WTC11 (cell line): ENCODE data around the gene SLC27A2. TPM values are rescaled to one million over a fixed set of nuclear protein-coding genes. Genes with fewer than 3 reads are reported as not detected.

Source experiments
- ATAC-seq: fragments of 200-7000 bp; cut with Tn5 transposase; 2 replicates; pipeline ENCODE4 v1.10.0; 2021; ENCODE audit warnings: mild to moderate bottlenecking, moderate library complexity
- CTCF ChIA-PET: fragments of 300-600 bp; sonication (Branson Sonifier 250); formaldehyde crosslinking; loops from one replicate; lab custom pipeline; 2021; ENCODE audit warnings: antibody characterized with exemption; lab: Charles Lee
- POLR2A ChIA-PET: fragments of 350-600 bp; sonication (Branson Sonifier 250); formaldehyde crosslinking; loops from one replicate; lab custom pipeline; 2021; ENCODE audit warnings: antibody characterized with exemption; lab: Charles Lee
- DNase-seq: peaks from one replicate; pipeline ENCODE4 v3.0.0; 2021; ENCODE audit warnings: low spot score
- H3K27ac Mint-ChIP-seq: 2 replicates; pipeline ENCODE4 v1.8.0; 2021; ENCODE audit warnings: mixed read lengths
- H3K27me3 Mint-ChIP-seq: 2 replicates; pipeline ENCODE4 v1.8.0; 2021; ENCODE audit warnings: low read depth, mild to moderate bottlenecking, moderate library complexity, mixed read lengths
- H3K36me3 Mint-ChIP-seq: 2 replicates; pipeline ENCODE4 v1.8.0; 2021; ENCODE audit warnings: mixed read lengths
- H3K4me1 Mint-ChIP-seq: 2 replicates; pipeline ENCODE4 v1.8.0; 2022; ENCODE audit warnings: mixed read lengths
- H3K4me3 Mint-ChIP-seq: 2 replicates; pipeline ENCODE4 v1.8.0; 2021; ENCODE audit warnings: mild to moderate bottlenecking, moderate library complexity, mixed read lengths
- H3K9me3 Mint-ChIP-seq: 2 replicates; pipeline ENCODE4 v1.8.0; 2021; ENCODE audit warnings: mixed read lengths
- ARID4B ChIP-seq: sonication (generic); formaldehyde crosslinking; IDR thresholded peaks from 2 replicates; pipeline ENCODE4 v1.8.0; 2023; ENCODE audit warnings: missing genetic modification reagents, mild to moderate bottlenecking, borderline replicate concordance
- ATF6 ChIP-seq: sonication (generic); formaldehyde crosslinking; IDR thresholded peaks from 2 replicates; pipeline ENCODE4 v1.8.1; 2023; ENCODE audit warnings: mild to moderate bottlenecking, missing genetic modification reagents
- GRHL2 ChIP-seq: fragments of 250-450 bp; sonication (Bioruptor Pico); IDR thresholded peaks from 2 replicates; pipeline ENCODE4 v1.8.0; 2022; ENCODE audit warnings: mild to moderate bottlenecking, moderate library complexity; ENCODE audit not compliant: insufficient replicate concordance, severe bottlenecking
- MLX ChIP-seq: sonication (generic); formaldehyde crosslinking; IDR thresholded peaks from 2 replicates; pipeline ENCODE4 v1.8.1; 2023; ENCODE audit warnings: mild to moderate bottlenecking, missing genetic modification reagents, moderate library complexity
- NR2C2 ChIP-seq: sonication (generic); formaldehyde crosslinking; IDR thresholded peaks from 2 replicates; pipeline ENCODE4 v1.8.0; 2022; ENCODE audit warnings: mild to moderate bottlenecking, missing genetic modification reagents
- OVOL2 ChIP-seq: fragments of 250-450 bp; sonication (Bioruptor Pico); IDR thresholded peaks from 2 replicates; pipeline ENCODE4 v1.9.0; 2021; ENCODE audit warnings: mild to moderate bottlenecking, borderline replicate concordance
- PRRX2 ChIP-seq: fragments of 250-450 bp; sonication (Bioruptor Pico); IDR thresholded peaks from 2 replicates; pipeline ENCODE4 v1.8.0; 2021; ENCODE audit warnings: mild to moderate bottlenecking
- SP1 ChIP-seq: sonication (generic); formaldehyde crosslinking; conservative IDR thresholded peaks from 2 replicates; pipeline ENCODE4 v1.8.1; 2022; ENCODE audit warnings: missing genetic modification reagents
- USF2 ChIP-seq: sonication (generic); formaldehyde crosslinking; IDR thresholded peaks from 2 replicates; pipeline ENCODE4 v1.8.1; 2023; ENCODE audit warnings: mild to moderate bottlenecking, missing genetic modification reagents, moderate library complexity
- ZNF263 ChIP-seq: sonication (generic); formaldehyde crosslinking; IDR thresholded peaks from 2 replicates; pipeline ENCODE4 v1.8.1; 2022; ENCODE audit warnings: low read depth, mild to moderate bottlenecking, moderate library complexity, missing genetic modification reagents
- ZNF396 ChIP-seq: fragments of 250-450 bp; sonication (Bioruptor Pico); IDR thresholded peaks from 2 replicates; pipeline ENCODE4 v1.8.0; 2021; ENCODE audit warnings: mild to moderate bottlenecking, moderate library complexity, borderline replicate concordance
- total RNA-seq: library from RNA; stranded (reverse); gene quantifications from 3 replicates; pipeline ENCODE4 v1.2.3, GENCODE V29; 2021
- TF ChIP-seq, protein P1 (sequence below): sonication (generic); formaldehyde crosslinking; IDR thresholded peaks from 2 replicates; pipeline ENCODE4 v1.8.0; 2023; ENCODE audit warnings: missing genetic modification reagents

Gene SLC27A2
- total RNA-seq, 1 experiment from 2014 or later: 3.0 TPM

DNA sequence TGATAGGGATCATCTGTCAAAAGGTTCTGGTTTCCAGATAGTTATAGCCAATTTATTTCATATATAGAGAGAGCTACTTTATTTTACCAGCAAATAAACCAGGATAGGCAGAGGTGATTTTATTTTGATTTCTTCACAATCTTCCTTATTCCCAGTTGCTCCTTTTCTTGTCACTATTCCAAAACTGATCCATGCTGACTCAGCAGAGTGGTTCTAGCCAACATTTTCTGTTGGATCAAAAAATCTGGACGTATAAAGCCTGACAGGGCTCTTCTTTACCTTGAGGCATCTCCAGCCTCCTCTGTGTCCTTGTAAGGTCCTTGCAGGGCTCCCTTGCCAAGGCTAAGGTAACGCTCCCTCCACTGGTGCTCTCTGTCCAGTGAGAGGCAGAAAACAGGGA lies 67.7 kb downstream of the SLC27A2 start:
- DNase-seq: no peak
- Mint-ChIP-seq H3K27ac (no peak overlapping the region), H3K9me3 (no peaks in the 10 kb centered on the region)
- CTCF ChIA-PET: interaction anchor here (0.5 kb wide), 1 partner anchor 130 kb away, joined by 3 read pairs; no protein-coding TSS in a partner anchor
- TF ChIP-seq GRHL2 (CRISPR knock-in tag) (no peak), OVOL2 (CRISPR knock-in tag) (no peak), ARID4B (CRISPR knock-in tag) (no peak), SP1 (CRISPR knock-in tag) (no peak)
- TF ChIP-seq, protein P1, sequence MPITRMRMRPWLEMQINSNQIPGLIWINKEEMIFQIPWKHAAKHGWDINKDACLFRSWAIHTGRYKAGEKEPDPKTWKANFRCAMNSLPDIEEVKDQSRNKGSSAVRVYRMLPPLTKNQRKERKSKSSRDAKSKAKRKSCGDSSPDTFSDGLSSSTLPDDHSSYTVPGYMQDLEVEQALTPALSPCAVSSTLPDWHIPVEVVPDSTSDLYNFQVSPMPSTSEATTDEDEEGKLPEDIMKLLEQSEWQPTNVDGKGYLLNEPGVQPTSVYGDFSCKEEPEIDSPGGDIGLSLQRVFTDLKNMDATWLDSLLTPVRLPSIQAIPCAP (CRISPR knock-in tag): no peak
- TF ChIP-seq, all 79 proteins: peak for 0
- ATAC-seq: no peak
- no peak overlapping the region for H3K4me3 Mint-ChIP-seq
- POLR2A ChIA-PET: no interaction called here
- no peaks in the 10 kb centered on the region for H3K36me3 Mint-ChIP-seq
- peaks cover 3% of the 10 kb centered on the region; the same call in 1 of the 2 replicates for H3K4me1 Mint-ChIP-seq
- no peaks in the 10 kb centered on the region; the same call in 1 of the 2 replicates for H3K27me3 Mint-ChIP-seq

- ChIA-PET CTCF (interaction anchor here (0.6 to 1.9 kb wide), 2 partner anchors 9 kb away, joined by 3 to 6 read pairs; no protein-coding TSS in a partner anchor), POLR2A (no interaction called here)
- no peak for ATAC-seq
- Mint-ChIP-seq H3K27me3 (no peaks in the 10 kb centered on the region; the same call in 1 of the 2 replicates), H3K9me3 (no peaks in the 10 kb centered on the region), H3K4me1 (peaks cover 3% of the 10 kb centered on the region; the same call in 1 of the 2 replicates), H3K27ac (no peak overlapping the region), H3K36me3 (no peaks in the 10 kb centered on the region), H3K4me3 (no peak overlapping the region)
- DNase-seq: no peak
- TF ChIP-seq ZNF396 (CRISPR knock-in tag): no peak
- no peak for TF ChIP-seq PRRX2 (CRISPR knock-in tag)
- no peak for TF ChIP-seq ZNF263
Observed at GRCh38 chr15:50250760-50251394, 68.9 kb downstream of the SLC27A2 start.

GRCh38 chr15:50251638-50252182 lies 69.7 kb downstream of the SLC27A2 start:
- peak; percentile 53 for ATAC-seq
- POLR2A ChIA-PET: no interaction called here
- no peak overlapping the region for H3K27ac Mint-ChIP-seq
- no peak for DNase-seq
- H3K4me1 Mint-ChIP-seq: peaks cover 3% of the 10 kb centered on the region; the same call in 1 of the 2 replicates
- H3K27me3 Mint-ChIP-seq: no peaks in the 10 kb centered on the region; the same call in 1 of the 2 replicates
- no peak overlapping the region for H3K4me3 Mint-ChIP-seq
- H3K9me3 Mint-ChIP-seq: no peaks in the 10 kb centered on the region
- no peaks in the 10 kb centered on the region for H3K36me3 Mint-ChIP-seq
- no peak for TF ChIP-seq GRHL2 (CRISPR knock-in tag)
- no peak for TF ChIP-seq MLX
- CTCF ChIA-PET: interaction anchor here (0.6 to 1.9 kb wide), 5 partner anchors 10 to 104 kb away, joined by 3 to 6 read pairs (median 5); partner anchors contain the start of gene SLC27A2

DNA sequence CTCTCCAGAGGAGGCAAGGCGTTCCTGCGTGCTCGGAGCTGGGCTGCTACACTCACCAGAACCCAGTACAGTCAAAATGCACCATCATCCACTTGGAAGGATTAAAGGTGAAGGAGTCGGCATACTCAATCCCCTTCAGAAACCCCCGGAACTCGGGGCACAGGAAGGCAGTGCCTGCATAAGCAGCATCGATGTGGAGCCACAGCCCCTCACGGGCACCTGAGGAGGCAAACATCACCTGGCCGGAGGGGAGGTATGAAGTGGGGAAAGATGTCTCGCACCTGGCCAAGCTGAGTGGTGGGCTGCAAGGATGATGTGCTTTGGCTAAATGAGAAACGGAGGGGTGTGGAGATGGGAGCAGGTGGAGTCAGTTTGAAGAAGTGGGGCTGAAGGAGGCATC lies 70.6 kb downstream of the SLC27A2 start:
- H3K27me3 Mint-ChIP-seq: no peaks in the 10 kb centered on the region; the same call in 1 of the 2 replicates
- peaks cover 3% of the 10 kb centered on the region; the same call in 1 of the 2 replicates for H3K4me1 Mint-ChIP-seq
- no peaks in the 10 kb centered on the region for H3K36me3 Mint-ChIP-seq
- DNase-seq: no peak
- no peak overlapping the region for H3K4me3 Mint-ChIP-seq
- ChIA-PET CTCF (interaction anchor here (1.1 to 1.9 kb wide), 3 partner anchors 11 to 105 kb away, joined by 3 to 6 read pairs (median 6); partner anchors contain the start of gene SLC27A2), POLR2A (no interaction called here)
- peaks cover 3% of the 10 kb centered on the region; the same call in 1 of the 2 replicates for H3K9me3 Mint-ChIP-seq
- ATAC-seq: no peak
- no peak overlapping the region for H3K27ac Mint-ChIP-seq
- TF ChIP-seq NR2C2 (CRISPR knock-in tag) (no peak), USF2 (CRISPR knock-in tag) (no peak), ATF6 (no peak)
- TF ChIP-seq, all 79 proteins: peak for 0
